ENCODE results near the gene CDS2.

DNA sequence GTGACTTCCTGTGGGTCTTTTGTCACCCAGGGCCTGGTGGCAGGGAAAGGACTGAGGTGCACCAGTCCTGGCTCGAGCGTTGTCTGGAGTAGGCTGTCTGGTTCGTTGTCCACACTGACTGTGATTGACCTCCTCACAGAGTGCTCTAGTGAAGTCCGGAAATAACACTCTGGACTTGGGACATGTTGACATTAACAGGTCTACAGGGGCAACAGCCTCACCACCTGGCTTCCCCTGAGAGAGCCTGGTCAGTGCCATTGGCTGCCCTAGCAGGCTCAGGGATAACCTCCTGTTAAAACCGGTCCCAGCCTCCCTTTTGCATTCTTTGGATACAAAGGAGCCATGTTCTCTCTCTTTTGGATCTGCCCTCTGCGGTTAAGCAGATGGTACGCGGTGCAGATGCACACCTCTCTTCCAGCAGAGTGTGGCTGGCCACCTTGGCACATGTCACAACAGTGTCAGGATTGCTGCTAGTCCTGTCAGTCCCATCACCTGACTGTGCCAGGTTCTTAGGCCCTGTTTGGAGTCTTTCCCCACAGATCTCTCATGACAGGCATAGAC is 46.2 kb downstream of the CDS2 start:
- TF ChIP-seq CTCF (IDR thresholded peaks at IDR 0.05; ENCODE audit: low read depth, low read length): no peak
- TF ChIP-seq POLR2A (IDR thresholded peaks at IDR 0.05; ENCODE audit: extremely low read depth, insufficient read length): no peak

Data from NB4 (cell line).